Uterus (tissue), 4 donors: ENCODE results near the gene HBEGF. TPM values are rescaled to one million over a fixed set of nuclear protein-coding genes. Genes with fewer than 3 reads are reported as not detected.

Experiments
- DNase-seq, 2 donors: peaks; one replicate each; pipeline ENCODE4 v3.0.0-alpha.2; 2019 to 2020
- H3K27ac ChIP-seq, 2 donors: fragments of 200-600 bp; sonication (generic); 1 replicate in 1 of 2; 2 replicates in 1 of 2; pipeline ENCODE4 v1.5.1; 2016 to 2018
- H3K27me3 ChIP-seq, 2 donors: fragments of 200-600 bp; sonication (generic); one replicate each; pipeline ENCODE4 v1.5.1; 2018 to 2019; ENCODE audit warnings: control low read depth in 1 of 2
- H3K36me3 ChIP-seq, 2 donors: fragments of 200-600 bp; sonication (generic); one replicate each; pipeline ENCODE4 v1.5.1; 2019; ENCODE audit warnings: control low read depth in 1 of 2
- H3K4me1 ChIP-seq, 2 donors: fragments of 200-600 bp; sonication (generic); one replicate each; pipeline ENCODE4 v1.5.1; 2018 to 2019; ENCODE audit warnings: control low read depth in 1 of 2
- H3K4me3 ChIP-seq, 2 donors: fragments of 200-600 bp; sonication (generic); 1 replicate in 1 of 2; 2 replicates in 1 of 2; pipeline ENCODE4 v1.5.1; 2018 to 2019; ENCODE audit warnings: mild to moderate bottlenecking in 1 of 2
- H3K9me3 ChIP-seq, 2 donors: fragments of 200-600 bp; sonication (generic); one replicate each; pipeline ENCODE4 v1.5.1; 2019; ENCODE audit warnings: control low read depth in 1 of 2
- CTCF ChIP-seq, 4 experiments: fragments of 200-600 bp in 2 of 4; fragments of 450-650 bp in 2 of 4; sonication (generic) in 2 of 4; IDR thresholded peaks; one replicate each; pipeline ENCODE4 v1.5.1; 2016 to 2019; ENCODE audit warnings: antibody characterized with exemption in 4 of 4, mild to moderate bottlenecking in 2 of 4, moderate library complexity in 1 of 4
- POLR2A ChIP-seq, 2 donors: fragments of 450-650 bp; IDR thresholded peaks; one replicate each; pipeline ENCODE4 v1.6.1; 2016; ENCODE audit warnings: antibody characterized with exemption in 2 of 2, mild to moderate bottlenecking in 1 of 2, moderate library complexity in 1 of 2
- intact Hi-C: fragments of 100-400 bp; cut with DNase I; formaldehyde crosslinking; loops from one replicate; pipeline ENCODE4 v1.15.1; 2023; ENCODE audit warnings: low total_unique reads
- total RNA-seq, 4 donors: library from RNA; depleted of rRNA in 3 of 4; stranded (reverse); fragments of >200 nt in 3 of 4; gene quantifications; one replicate each; pipeline versions ENCODE4 v1.1.0 to v1.2.4, GENCODE V29; 2014 to 2023
- donor health status: DM: yes; HTN: yes; CAD: no.

HBEGF gene
- total RNA-seq, 4 donors from 2014 or later, result 0.77 to 24.4 (median 8.4) TPM

- no peak overlapping the region for H3K4me3 ChIP-seq
- H3K27me3 ChIP-seq, result no peaks in the 10 kb centered on the region
- no peaks in the 10 kb centered on the region for H3K36me3 ChIP-seq
- no peak for TF ChIP-seq POLR2A (IDR thresholded peaks at IDR 0.05)
- TF ChIP-seq CTCF (IDR thresholded peaks at IDR 0.05), result no peak
- intact Hi-C loops, result no loop called here
- H3K27ac ChIP-seq, result no peak overlapping the region
- H3K4me1 ChIP-seq, result no peaks in the 10 kb centered on the region
- no peak for DNase-seq
- H3K9me3 ChIP-seq, result no peaks in the 10 kb centered on the region
Measured at GRCh38 chr5:140364472-140364765, 18.0 kb upstream of the HBEGF start.

GRCh38 chr5:140363631-140364471 is 17.4 kb upstream of the HBEGF start:
- no peaks in the 10 kb centered on the region for H3K4me1 ChIP-seq
- TF ChIP-seq POLR2A (IDR thresholded peaks at IDR 0.05), result no peak
- no peak for TF ChIP-seq CTCF (IDR thresholded peaks at IDR 0.05)
- no peak for DNase-seq
- H3K9me3 ChIP-seq, result no peaks in the 10 kb centered on the region
- no peaks in the 10 kb centered on the region for H3K36me3 ChIP-seq
- peak overlapping the region in 1 of 2 donors; percentile 11 for H3K4me3 ChIP-seq
- H3K27me3 ChIP-seq, result no peaks in the 10 kb centered on the region
- intact Hi-C loops, result no loop called here
- H3K27ac ChIP-seq, result no peak overlapping the region

GRCh38 chr5:140362875-140363630 is 16.6 kb upstream of the HBEGF start:
- intact Hi-C loops, result no loop called here
- H3K9me3 ChIP-seq, result no peaks in the 10 kb centered on the region
- TF ChIP-seq CTCF (IDR thresholded peaks at IDR 0.05) (peak; percentile 76 to 86 (median 78)), POLR2A (IDR thresholded peaks at IDR 0.05) (no peak)
- DNase-seq, result peak; percentile 58 to 72
- H3K27me3 ChIP-seq, result no peaks in the 10 kb centered on the region
- no peak overlapping the region for H3K27ac ChIP-seq
- peak overlapping the region in 1 of 2 donors; percentile 11 for H3K4me3 ChIP-seq
- no peaks in the 10 kb centered on the region for H3K36me3 ChIP-seq
- no peaks in the 10 kb centered on the region for H3K4me1 ChIP-seq

GRCh38 chr5:140362311-140362710 is 15.9 kb upstream of the HBEGF start:
- H3K4me3 ChIP-seq, result no peak overlapping the region
- no peaks in the 10 kb centered on the region for H3K9me3 ChIP-seq
- DNase-seq, result no peak
- no peaks in the 10 kb centered on the region for H3K27me3 ChIP-seq
- intact Hi-C loops, result no loop called here
- no peaks in the 10 kb centered on the region for H3K36me3 ChIP-seq
- no peak for TF ChIP-seq POLR2A (IDR thresholded peaks at IDR 0.05)
- no peak for TF ChIP-seq CTCF (IDR thresholded peaks at IDR 0.05)
- H3K4me1 ChIP-seq, result peaks cover 0 to 1% of the 10 kb centered on the region in 2 donors
- H3K27ac ChIP-seq, result no peak overlapping the region

GRCh38 chr5:140361901-140362300 is 15.5 kb upstream of the HBEGF start:
- intact Hi-C loops, result no loop called here
- TF ChIP-seq POLR2A (IDR thresholded peaks at IDR 0.05) (no peak), CTCF (IDR thresholded peaks at IDR 0.05) (no peak)
- Histone ChIP-seq H3K27ac (no peak overlapping the region), H3K4me1 (peaks cover 0 to 4% of the 10 kb centered on the region in 2 donors), H3K4me3 (no peak overlapping the region), H3K9me3 (no peaks in the 10 kb centered on the region), H3K36me3 (no peaks in the 10 kb centered on the region), H3K27me3 (no peaks in the 10 kb centered on the region)
- DNase-seq, result no peak
